NCI-H187 treated with DMSO at 0.1 percent for 48 hours (cell line): ENCODE data around the gene ZNF664.
"Not testable (repeated sequence)": the region's sequence is repeated elsewhere in the genome, so short reads cannot be mapped to it uniquely, and the experiment has no call there.

ENCODE experiments used
- DNase-seq: peaks from one replicate; lab custom pipeline; 2025; lab: John Stamatoyannopoulos, UW

ZNF664 gene

DNA sequence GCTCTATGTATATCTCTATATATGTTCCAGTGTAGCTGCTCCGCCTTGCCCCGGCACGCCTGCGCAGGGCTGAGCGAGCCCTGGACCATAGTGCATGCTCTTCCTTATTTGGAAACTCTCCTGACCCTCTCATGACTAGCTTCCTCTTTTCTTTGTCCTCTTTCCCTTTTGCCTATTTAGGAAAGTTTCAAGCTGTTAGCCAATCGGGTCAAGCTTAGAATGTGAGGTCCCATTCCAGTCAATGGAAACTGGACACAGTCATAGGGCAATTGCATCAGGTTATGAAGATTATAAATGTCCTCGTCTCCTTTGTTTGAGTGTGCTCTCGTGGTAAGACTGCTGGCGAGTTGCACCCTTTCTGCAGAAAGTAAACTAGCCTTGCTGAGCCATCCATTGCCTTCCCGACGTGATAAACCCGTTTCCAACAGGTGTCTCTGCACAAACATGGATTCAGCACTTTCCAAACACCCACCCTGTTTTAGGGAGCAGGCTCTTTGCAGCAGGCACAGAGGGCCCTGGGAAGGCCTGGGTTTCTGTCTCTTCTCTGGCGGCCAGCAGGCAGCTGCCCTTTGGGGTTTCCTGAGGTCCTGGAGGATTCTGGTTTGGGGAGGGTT, 31.3 kb upstream of the ZNF664 start:
- no peak for DNase-seq

GRCh38 chr12:123942238-123942653, 30.8 kb upstream of the ZNF664 start:
- DNase-seq: no peak

DNA sequence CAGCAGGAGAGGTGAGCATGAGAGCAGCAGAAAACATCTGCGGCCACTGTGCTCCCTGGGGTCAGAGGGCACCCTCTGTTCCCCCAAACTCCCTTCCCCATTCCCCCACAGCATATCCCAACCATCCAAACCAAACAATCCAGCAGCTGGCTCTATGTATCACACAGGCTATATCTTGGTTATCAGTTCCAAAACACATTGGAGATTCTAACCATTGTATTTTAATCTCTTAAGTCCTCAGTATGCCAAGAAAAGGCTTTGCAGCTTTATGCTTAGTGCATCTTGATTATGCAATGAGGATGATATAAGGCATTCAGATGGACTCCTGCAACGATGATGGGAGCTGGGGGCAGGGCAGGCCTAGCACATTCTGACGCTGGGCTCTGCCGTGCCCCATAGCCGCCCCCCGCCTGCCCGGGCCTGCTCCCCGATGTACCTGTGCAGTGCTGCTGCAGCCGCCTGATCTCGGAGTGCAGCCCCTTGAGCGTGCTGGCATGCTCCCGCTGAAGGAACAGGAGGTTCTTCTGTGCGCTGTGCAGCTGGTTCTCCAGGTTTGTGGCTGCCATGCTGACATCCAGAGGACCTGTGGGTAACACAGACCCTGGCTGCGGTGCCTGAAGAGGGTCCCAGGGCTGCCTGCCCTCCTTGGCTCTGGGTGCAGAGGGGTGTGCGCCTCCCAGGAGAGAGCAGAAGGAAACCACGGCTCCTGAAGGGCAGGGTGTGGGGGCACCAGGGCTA, 29.9 kb upstream of the ZNF664 start:
- DNase-seq: no peak

GRCh38 chr12:123943816-123944215, 29.2 kb upstream of the ZNF664 start:
- no peak for DNase-seq

DNA sequence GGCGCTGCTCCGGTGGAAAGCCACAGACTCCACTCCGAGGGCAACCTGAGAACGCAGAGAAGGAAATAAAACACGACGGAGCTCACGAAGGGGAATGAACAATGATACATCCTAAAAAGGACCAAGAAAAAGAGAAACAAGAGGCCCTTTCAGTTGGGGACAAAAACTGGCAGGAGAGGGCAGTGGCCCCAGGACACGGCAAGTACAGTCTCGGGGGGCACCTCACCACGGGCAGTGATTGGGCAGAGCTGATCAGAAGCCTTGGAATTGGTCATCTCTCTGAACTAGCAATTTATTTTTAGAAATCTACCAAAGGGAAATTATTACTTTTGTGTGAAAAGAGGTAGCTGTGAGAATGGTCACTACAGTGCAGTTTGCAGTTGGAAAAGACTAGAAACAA, 28.3 kb upstream of the ZNF664 start:
- DNase-seq: no peak

GRCh38 chr12:123945287-123946151, 27.5 kb upstream of the ZNF664 start:
- no peak for DNase-seq

DNA sequence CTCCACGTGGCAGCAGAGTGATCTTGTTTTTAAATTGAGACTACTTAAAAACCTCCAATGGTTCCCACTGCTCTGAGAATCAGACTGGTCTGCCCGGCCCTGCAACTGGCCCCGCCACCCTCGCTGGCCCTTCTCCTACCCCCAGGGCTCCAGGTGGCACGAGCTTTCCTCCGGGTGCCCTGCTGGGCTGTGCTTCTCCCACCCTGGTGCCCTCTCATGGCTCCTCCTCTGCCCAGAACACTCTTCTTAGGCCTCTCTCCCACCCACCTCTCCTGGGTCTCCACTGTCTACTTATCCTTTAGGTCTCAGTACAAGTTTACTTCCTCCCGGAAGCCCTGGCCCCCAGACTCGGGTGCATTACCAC, 26.9 kb upstream of the ZNF664 start:
- DNase-seq: no peak

DNA sequence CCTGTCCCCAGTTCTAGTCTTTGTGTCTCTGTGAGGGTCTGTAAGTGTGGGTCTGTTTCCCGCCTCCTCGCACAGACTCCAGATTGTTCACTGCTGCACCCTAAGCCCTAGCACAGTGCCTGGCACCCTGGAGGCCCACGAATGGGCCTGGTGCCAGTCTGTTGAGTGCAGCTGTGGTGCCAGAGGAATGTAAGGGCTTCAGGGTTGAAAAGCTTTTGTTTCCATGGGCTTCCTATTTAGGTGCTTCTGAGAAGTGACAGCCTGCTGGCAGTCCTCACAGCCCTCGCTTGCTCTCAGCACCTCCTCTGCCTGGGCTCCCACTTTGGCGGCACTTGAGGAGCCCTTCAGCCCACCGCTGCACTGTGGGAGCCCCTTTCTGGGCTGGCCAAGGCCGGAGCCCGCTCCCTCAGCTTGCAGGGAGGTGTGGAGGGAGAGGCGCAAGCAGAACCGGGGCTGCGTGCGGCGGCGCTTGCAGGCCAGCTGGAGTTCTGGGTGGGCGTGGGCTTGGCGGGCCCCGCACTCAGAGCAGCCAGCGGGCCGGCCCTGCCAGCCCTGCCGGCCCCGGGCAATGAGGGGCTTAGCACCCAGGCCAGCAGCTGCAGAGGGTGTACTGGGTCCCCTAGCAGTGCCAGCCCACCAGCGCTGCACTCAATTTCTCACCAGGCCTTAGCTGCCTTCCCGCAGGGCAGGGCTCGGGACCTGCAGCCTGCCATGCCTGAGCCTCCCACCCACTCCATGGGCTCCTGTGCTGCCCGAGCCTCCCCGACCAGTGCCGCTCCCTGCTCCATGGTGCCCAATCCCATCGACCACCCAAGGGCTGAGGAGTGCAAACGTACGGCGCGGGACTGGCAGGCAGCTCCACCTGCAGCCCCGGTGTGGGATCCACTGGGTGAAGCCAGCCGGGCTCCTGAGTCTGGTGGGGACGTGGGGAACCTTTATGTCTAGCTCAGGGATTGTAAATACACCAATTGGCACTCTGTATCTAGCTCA, 26.2 kb upstream of the ZNF664 start:
- not testable (repeated sequence) for DNase-seq

DNA sequence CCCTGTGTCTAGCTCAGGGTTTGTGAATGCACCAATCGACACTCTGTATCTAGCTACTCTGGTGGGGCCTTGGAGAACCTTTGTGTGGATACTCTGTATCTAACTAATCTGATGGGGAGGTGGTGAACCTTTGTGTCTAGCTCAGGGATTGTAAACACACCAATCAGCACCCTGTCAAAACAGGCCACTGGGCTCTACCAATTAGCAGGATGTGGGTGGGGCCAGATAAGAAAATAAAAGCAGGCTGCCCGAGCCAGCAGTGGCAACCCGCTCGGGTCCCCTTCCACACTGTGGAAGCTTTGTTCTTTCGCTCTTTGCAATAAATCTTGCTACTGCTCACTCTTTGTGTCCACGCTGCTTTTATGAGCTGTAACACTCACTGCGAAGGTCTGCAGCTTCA, 25.5 kb upstream of the ZNF664 start:
- not testable (repeated sequence) for DNase-seq

DNA sequence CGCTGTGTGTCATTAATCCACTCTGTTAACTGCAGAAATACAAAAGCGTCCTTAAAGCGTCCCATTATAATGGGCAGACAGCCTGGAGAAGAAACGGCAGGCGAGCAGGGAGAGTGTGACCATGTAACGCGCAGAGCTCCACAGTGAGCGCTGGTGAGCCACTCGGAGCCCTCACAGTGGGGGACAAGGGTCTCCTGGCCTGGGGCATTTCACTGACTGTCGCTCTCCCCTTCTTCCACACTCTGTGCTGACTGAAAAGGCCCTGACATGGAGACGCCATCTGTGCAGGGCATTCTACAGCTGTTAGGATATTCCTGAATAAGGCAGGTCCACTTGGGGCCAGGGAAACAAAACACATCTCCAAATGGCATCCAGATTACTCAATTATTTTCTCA, 24.6 kb upstream of the ZNF664 start:
- no peak for DNase-seq

GRCh38 chr12:123948796-123949769, 23.9 kb upstream of the ZNF664 start:
- DNase-seq: no peak

DNA sequence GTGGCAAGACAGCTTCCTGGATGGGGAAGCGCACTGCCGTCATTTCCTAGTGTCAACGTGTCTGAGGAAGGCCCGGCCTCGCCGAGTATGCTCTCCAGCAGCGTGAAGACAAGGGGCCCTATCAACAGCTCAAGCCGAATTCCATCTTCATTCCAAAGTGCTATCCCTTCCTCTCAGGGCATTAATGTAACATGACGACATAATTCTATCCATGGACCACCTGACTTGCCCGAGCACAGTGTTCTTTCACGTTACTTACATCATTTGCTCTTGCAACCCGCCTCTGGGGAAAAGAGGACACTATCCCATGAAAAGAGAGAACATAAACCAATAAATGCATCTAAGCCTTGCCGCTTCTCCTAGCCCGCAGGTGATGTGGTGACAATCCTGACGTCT, 23.2 kb upstream of the ZNF664 start:
- DNase-seq: no peak

- DNase-seq: no peak
Observed at GRCh38 chr12:123950476-123951349, 22.3 kb upstream of the ZNF664 start.

DNA sequence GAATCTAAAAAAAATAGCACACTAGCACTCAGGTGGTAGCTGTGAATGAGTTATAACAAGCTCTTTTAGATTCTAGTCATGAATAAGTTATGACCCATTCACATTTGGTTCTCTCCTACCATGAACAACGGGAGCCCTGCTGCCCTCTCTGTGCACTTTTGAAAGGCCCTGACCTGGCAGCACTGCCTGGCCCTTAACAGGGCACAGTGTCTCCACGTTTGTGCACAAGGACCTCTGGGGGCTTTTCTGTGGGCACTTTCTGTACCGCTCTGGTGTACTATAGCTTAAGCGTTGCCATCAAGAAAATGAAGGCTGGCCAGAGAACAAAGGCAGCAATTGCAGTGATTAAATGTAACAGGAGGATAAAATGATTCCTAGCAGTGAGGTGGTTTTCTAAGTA, 21.5 kb upstream of the ZNF664 start:
- no peak for DNase-seq

- DNase-seq: no peak
Observed at GRCh38 chr12:123952037-123952436, 21.0 kb upstream of the ZNF664 start.

DNA sequence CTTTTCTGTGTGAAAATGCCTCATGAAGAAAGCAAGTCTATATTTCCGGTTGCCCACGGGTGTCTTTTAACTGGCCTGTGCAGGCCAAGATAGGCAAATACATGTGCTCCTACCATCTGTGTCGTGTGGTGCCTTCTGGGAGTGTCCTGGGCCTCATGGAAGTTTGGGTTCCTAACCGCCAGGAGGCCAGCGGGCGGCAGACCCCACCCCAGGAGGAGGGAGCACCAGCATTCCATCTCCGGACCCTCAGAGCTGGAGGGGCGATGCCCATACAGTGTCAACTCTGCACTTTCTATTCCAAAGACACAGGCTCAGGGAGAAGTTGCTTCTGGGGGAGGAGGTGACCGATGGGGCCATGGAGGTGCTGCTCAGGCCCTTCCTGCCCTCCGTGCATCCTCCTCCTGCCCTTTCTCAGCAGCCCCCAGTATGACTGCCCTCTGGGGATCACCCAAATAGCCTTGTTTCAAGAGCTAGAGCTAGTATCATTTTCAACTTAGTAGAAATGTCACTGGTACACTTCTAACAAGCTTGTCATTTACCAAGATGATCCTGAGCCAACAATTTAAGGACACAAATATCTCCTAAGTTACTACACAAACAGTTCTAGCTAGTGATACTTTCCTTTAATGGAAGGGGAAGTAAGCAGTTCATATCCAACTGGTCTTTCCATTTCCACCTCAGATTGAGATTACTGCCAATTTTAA, 18.2 kb upstream of the ZNF664 start:
- no peak for DNase-seq

DNA sequence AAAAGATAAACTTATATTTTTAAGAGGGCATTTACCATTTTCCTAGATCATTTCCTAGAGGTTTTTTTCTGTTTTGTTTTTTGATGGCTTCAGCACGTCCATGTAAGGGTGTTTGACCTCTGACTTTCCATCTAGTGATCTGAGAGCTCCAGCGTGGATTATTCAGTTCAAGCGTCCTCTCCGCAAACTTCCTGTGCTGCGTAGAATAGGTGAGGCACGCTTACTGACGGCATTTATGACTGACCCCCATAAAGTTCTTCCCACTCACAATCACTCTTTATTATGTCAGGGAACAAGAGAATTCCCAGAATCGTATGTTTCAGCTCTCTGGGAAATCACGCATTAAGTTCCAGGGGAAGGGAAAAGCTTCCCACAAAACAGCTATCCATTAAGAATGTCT, 16.8 kb upstream of the ZNF664 start:
- no peak for DNase-seq

DNA sequence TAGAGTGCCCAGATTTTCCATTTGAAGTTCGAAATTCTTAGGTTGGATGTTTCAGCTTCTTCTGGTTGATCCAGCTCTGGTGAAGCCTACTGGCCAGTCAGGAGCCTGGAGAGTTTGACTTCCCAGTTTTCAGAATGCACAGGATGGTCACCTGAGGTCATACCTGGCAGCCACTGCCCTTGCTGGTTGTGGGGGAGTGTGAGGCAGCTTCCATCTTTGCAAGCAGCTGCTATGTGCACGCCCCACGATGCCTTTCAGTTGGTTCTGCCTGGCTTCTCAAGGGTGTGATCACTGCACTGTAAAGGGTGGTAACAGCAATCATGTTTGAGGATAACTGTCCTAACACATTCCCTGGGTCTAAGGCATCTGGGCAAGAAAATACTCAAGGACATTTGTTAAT, 15.8 kb upstream of the ZNF664 start:
- DNase-seq: no peak

GRCh38 chr12:123958462-123958861, 14.6 kb upstream of the ZNF664 start:
- DNase-seq: no peak
